NOMO-1 (cell line): ENCODE data around the gene DHX34.
"Not testable (repeated sequence)": the region's sequence is repeated elsewhere in the genome, so short reads cannot be mapped to it uniquely, and the experiment has no call there.

Experiments
- DNase-seq, 2 experiments: peaks; one replicate each; lab custom pipeline; 2025; ENCODE audit not compliant: unreplicated experiment in 2 of 2; lab: John Stamatoyannopoulos, UW

Gene DHX34

GRCh38 chr19:47348819-47349795 is at the start of gene DHX34:
DHX34 (plus strand) TSS chr19:47349315; CDS start chr19:47353031, 3,716 bp downstream.
- peak; percentile 97 to 100 for DNase-seq

GRCh38 chr19:47300867-47301266 is 48.2 kb upstream of the DHX34 start:
- not testable (repeated sequence) for DNase-seq

GRCh38 chr19:47302249-47302648 is 46.9 kb upstream of the DHX34 start:
- peak in 1 of 2 experiments; percentile 26 for DNase-seq

- no peak for DNase-seq
Measured at GRCh38 chr19:47303966-47304365, 45.1 kb upstream of the DHX34 start.

GRCh38 chr19:47305309-47305751 is 43.8 kb upstream of the DHX34 start:
- DNase-seq, result peak; percentile 9 to 12

DNA sequence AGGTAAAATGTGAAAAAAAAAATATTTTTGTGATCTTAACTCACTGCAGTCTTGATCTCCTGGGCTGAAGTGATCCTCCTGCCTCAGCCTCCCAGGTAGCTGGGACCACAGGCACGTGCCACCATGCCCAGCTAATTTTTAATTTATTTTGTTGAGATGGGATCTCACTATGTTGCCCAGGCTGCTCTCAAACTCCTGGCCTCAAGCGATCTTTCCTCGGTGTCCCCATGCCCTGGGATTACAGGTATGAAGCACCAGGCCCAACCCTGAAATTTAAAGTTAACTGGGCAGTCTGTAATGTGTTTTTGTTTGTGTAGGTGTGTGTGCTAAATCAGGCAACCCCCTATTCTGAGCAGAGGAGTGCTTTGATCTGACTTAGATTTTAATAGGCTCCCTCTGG is 42.8 kb upstream of the DHX34 start:
- no peak for DNase-seq

DNA sequence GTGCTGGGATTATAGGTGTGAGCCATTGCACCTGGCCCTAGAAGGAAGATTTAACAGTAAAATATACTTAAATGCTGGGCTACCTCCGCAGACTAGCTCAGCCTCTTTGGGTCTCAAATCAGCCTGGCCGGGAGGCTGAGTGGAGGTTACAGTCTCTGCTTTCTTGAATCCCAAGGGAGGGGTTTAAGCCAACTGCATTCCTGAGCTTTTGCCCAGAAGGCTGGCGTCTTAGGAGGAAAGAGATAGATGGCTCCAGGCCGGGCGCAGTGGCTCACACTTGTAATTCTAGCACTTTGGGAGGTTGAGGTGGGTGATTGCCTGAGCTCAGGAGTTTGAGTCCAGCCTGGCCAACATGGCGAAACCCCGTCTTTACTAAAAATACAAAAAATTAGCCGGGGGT is 40.1 kb upstream of the DHX34 start:
- no peak for DNase-seq

DNA sequence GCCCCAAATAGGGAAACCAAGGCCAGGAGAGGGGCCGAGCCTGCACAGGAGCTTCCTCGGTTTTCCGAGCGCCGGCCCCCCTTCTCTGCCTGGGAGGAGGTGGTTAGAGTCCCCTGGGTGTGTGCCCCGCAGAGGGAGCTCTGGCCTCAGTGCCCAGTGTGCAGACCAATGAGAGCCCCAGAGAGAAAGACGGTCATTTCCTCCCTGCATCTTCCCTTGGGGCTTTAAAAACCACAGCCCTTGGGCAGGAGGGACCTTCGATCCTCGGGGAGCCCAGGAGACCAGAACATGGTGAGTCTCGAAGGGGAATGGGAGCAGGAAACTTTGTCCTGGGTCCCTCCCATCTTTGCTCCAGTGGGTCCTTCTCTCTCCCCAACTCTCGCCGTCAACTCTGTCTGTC is 39.5 kb upstream of the DHX34 start, which contains the start of gene C5AR1:
TSS of gene C5AR1 (plus strand) at position 254 of the 400 bp plus-strand sequence. CDS start at position 289, 35 bp downstream.
- DNase-seq, result peak; percentile 12 to 35

- DNase-seq, result no peak
Measured at GRCh38 chr19:47310323-47310722, 38.8 kb upstream of the DHX34 start.

- DNase-seq, result peak; percentile 77 to 87
Measured at GRCh38 chr19:47310819-47311218, 38.3 kb upstream of the DHX34 start.

DNA sequence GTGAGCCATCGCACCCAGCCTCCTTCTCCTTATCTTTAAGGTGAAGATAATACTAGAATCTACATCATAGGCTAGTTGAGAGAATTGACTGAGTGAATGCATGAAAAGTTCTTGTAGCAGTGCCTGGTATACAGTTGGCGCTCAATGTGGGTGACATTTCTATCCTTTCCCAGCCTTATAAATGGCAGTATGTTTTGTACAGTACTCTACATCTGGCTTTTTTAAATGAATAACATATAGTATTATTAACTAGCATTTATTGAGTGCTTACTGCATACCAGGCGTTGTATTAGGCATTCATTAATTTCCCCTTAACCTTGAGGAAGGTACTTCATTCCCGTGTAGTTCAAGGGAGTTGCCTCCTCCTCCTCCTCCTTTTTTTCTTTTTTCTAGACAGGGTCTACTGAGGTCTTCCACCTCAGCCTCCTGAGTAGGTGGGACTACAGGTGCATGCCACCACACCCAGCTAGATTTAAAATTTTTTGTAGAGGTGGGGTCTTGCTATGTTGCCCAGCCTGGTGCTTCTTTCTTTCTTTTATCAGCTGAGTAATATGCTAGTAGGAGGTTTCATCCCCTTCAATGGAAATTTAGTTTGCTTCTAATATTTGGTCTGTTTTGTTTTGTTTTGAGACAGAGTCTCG is 36.6 kb upstream of the DHX34 start:
- DNase-seq, result no peak

DNA sequence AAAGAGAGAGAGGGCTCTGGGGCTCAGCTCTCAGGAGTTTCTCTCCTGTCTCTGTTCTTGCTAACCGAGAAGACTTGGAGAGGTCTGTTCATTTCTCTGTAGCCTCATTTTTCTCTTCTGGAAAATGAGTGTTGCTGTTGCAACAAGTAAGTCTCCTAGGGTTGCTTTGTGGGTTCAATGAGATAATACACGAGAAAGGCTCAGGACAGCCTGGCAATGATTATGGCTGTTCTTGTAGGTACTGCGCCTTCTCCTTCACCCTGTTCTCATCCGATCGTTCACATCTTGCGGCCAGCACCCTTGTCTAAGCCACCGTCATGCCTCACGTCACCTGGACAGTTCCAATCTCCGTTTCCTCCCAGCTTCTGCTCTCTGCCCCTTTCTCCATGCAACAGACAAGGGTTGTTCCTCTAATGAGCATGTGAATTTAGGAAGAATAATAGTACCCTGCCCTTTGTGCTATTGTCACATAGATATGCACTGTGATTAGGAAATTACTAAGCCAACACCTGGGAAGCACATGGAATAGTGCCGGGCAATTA is 35.3 kb upstream of the DHX34 start:
- DNase-seq, result no peak

DNA sequence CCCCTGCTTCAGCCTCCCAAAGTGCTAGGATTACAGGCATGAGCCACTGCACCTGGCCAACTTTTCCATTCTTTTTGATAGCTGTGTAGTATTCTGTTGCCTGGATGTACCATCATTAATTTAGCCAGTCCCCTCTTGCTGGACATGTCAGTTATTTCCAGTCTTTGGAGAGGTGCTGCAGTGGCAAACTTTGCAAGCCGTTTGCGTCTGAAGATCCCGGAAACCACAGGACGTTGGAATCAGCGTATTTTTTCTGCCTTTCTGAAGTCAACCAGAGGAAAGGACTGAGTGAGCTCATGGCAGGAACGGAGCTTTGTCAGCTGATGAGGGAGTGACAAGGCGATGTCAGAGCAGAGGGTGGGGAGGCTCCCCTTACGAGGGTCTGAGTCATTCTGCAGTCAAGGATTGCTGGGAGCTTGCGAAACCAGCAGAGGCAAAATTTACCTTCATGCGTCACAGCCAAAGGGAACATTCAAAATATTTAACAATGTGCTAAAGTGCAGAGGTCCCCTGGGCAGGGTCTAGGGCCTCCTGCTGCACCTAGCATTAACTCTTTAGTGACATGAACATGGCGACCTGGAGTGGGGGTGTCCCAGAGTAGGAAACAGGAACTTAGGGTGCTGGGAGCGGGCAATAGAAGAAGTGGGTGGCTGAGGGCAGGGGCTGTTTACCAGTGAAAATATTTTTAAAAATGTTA is 33.8 kb upstream of the DHX34 start:
- peak; percentile 90 to 98 for DNase-seq

GRCh38 chr19:47316513-47316912 is 32.6 kb upstream of the DHX34 start:
- no peak for DNase-seq

DNA sequence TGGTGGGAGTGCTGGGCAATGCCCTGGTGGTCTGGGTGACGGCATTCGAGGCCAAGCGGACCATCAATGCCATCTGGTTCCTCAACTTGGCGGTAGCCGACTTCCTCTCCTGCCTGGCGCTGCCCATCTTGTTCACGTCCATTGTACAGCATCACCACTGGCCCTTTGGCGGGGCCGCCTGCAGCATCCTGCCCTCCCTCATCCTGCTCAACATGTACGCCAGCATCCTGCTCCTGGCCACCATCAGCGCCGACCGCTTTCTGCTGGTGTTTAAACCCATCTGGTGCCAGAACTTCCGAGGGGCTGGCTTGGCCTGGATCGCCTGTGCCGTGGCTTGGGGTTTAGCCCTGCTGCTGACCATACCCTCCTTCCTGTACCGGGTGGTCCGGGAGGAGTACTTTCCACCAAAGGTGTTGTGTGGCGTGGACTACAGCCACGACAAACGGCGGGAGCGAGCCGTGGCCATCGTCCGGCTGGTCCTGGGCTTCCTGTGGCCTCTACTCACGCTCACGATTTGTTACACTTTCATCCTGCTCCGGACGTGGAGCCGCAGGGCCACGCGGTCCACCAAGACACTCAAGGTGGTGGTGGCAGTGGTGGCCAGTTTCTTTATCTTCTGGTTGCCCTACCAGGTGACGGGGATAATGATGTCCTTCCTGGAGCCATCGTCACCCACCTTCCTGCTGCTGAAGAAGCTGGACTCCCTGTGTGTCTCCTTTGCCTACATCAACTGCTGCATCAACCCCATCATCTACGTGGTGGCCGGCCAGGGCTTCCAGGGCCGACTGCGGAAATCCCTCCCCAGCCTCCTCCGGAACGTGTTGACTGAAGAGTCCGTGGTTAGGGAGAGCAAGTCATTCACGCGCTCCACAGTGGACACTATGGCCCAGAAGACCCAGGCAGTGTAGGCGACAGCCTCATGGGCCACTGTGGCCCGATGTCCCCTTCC is 28.9 kb upstream of the DHX34 start:
- DNase-seq, result no peak

DNA sequence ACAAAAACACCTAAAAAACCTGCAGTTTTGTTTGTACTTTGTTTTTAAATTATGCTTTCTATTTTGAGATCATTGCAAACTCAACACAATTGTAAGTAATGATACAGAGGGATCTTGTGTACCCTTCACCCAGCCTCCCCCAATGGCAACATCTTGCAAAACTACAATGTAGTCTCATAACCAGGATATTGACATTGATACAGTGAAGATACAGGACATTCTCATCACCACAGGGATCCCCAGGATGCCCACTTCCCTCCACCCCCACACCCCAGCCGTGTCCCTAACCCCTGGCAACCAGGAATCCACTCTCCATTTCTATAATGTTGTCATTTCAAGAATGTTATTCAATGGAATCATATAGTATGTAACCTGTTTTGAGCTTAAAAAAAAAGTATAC is 27.5 kb upstream of the DHX34 start:
- no peak for DNase-seq

- peak; percentile 8 to 74 for DNase-seq
Measured at GRCh38 chr19:47322058-47322457, 27.1 kb upstream of the DHX34 start.

DNA sequence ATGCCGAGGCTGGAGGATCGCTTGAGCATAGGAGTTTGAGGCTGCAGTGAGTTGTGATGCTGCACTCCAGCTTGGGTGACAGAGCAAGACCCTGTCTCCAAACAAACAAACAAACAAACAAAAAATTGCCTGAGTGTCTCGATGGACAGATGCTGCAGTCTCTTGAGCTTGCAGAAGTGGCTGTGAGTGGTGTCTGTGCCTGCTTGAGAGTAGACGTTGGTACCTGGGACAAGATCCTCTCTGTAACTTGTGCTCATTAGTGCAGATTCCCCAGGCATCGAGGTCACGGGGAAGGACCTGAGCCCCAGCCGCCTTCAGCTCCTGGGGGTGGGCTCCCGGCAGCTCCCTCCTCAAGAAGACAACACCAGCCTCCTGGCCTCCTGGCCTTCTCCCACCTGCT is 25.7 kb upstream of the DHX34 start:
- DNase-seq, result no peak

- no peak for DNase-seq
Measured at GRCh38 chr19:47323872-47324271, 25.2 kb upstream of the DHX34 start.

DNA sequence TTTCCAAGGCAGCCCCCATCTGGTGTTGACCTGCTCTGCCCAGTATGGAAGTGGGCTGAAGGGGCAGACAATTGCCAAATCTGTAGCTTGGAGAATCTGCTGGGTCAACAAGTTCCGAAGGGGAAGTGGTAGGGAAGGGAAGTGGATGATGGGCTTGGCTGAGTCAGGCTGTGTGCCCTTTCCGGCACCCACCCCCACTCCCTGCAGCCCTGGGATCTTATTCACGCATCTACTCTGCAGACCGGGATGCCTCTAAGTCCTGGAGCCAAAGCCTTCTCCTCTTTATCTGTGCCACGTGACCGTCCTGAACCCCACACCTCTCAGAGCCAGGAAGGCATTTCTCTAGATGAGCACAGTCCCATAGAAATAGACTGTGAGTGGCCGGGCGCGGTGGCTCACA is 24.6 kb upstream of the DHX34 start:
- peak; percentile 62 to 66 for DNase-seq
